Retinal pigment epithelial cell (primary cell): ENCODE results near the gene ARV1.
"Not testable (repeated sequence)": the region's sequence is repeated elsewhere in the genome, so short reads cannot be mapped to it uniquely, and the experiment has no call there.

Source experiments
- DNase-seq: peaks from one replicate; pipeline ENCODE4 v3.0.0-alpha.2; 2010; ENCODE audit warnings: low read depth
- H3K4me3 ChIP-seq: 2 replicates; pipeline ENCODE4 v1.5.1; 2011; ENCODE audit warnings: mild to moderate bottlenecking, low read length, control low read depth, moderate library complexity
- CTCF ChIP-seq: conservative IDR thresholded peaks from 2 replicates; pipeline ENCODE4 v1.5.1; 2011; ENCODE audit warnings: low read depth, low read length, control low read depth, inconsistent platforms

The ARV1 gene

GRCh38 chr1:231000201-231000600 is 21.3 kb downstream of the ARV1 start:
- TF ChIP-seq CTCF: no peak
- H3K4me3 ChIP-seq: no peak overlapping the region
- DNase-seq: no peak

- no peak for TF ChIP-seq CTCF
- no peak for DNase-seq
- H3K4me3 ChIP-seq: no peak overlapping the region
Measured at GRCh38 chr1:231000639-231001038, 21.7 kb downstream of the ARV1 start.

- H3K4me3 ChIP-seq: no peak overlapping the region
- no peak for TF ChIP-seq CTCF
- DNase-seq: no peak
Measured at GRCh38 chr1:231001892-231002291, 23.0 kb downstream of the ARV1 start.

- not testable (repeated sequence) for DNase-seq, H3K4me3 ChIP-seq
Measured at GRCh38 chr1:231007535-231007934, 28.6 kb downstream of the ARV1 start.

GRCh38 chr1:231011360-231011759 is 32.5 kb downstream of the ARV1 start:
- DNase-seq: no peak
- H3K4me3 ChIP-seq: no peak overlapping the region
- TF ChIP-seq CTCF: no peak

- no peak for TF ChIP-seq CTCF
Measured at GRCh38 chr1:231011963-231012362, 33.1 kb downstream of the ARV1 start.

GRCh38 chr1:231013391-231014015 is 34.6 kb downstream of the ARV1 start:
- no peak overlapping the region for H3K4me3 ChIP-seq
- no peak for TF ChIP-seq CTCF
- no peak for DNase-seq

More at GRCh38 chr1:231011963-231012362, 33.1 kb downstream of the ARV1 start:
- H3K4me3 ChIP-seq: no peak overlapping the region
- no peak for DNase-seq
